NCI-H2196 (cell line): ENCODE results near the gene TSPAN10.
A peak's percentile ranks its signal among the peaks of the same experiment; 100 is the strongest.
"Not testable (repeated sequence)": the region's sequence is repeated elsewhere in the genome, so short reads cannot be mapped to it uniquely, and the experiment has no call there.

ENCODE experiments used
- DNase-seq: peaks from one replicate; lab custom pipeline; 2025; ENCODE audit not compliant: unreplicated experiment; lab: John Stamatoyannopoulos, UW

TSPAN10 gene

DNA sequence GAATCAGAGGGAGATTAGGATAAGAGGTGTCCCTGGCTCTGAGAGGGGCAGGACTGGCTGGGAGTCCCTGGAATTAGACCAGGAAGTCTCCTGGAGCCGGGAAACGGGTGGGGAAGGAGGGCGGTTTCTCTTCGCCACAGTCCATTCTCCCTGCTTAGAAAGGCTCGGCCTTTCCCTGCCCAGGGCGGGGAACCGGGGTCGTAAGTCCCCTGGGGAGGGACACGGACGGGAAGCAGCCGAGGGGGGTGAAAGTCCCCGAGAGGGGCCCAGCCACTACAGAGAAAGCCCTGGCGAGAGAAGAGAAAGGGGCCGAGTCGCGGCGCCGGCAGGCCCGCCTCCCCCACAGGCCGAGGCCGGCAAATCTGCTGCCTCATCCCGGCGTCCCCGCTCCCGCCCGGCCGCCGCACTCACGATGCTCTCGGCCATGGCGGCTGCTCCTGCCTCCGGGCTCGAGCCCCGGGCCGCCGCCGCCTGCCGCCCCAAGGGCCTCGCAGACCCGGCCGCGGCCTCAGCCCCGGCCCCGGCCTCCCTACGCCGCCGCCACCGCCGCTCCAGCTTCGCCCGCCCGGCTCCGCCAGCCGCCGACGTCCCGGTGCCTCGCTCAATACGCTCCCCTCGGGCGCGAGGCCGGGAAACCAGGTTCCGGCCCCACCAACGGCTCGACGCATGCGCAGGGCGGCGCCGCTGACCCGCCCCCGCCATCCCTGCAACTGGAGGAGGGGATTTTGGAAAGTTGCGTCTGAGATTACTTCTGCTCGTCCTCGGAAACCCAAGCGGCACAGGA, at the start of gene TSPAN10, which contains the start of gene NPLOC4:
Gene TSPAN10 (plus strand): TSS at position 692 of the 784 bp plus-strand sequence. CDS start 5,217 bp downstream, outside the sequence.
Gene NPLOC4 (minus strand): TSS at position 608 of the 784 bp plus-strand sequence. CDS start 182 bp downstream, at position 426.
- peak; percentile 95 for DNase-seq

DNA sequence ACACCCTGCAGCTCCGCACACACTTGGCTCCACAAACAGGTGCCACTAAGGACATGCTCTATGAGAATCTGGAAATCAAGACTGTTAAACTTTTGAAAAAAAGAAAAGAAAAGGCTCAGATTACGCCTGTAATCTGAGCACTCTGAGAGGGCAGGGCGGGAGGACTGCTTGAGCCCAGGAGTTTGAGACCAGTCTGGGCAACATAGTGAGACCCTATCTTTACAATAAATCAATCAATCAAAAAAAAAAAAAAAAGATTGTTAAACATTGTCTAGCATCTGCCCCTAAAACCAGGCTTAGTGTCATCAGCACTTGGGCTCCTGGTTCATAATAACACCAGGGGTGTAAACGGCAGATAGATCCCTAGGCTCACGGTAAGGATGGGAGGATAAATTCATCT, 47.4 kb upstream of the TSPAN10 start:
- DNase-seq = no peak

DNA sequence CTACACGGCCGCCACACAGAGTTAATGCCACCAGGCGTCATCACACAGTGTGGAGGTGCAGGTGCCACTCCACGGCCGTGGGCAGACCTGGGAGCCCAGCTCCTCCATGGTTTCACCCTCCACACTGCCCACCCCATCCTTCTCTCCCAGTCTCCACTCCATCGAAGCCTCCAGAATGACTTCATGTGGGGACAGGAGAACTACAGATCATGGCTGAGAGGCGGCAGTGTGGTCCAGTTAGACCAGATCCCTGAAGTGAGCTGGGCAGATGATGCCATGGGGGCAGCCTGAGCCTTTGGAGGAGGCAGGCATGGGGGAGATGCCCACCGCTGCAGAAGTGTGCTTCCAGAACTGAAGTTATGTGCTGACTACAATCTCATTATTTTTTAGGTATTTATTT, 46.9 kb upstream of the TSPAN10 start:
- DNase-seq = no peak

DNA sequence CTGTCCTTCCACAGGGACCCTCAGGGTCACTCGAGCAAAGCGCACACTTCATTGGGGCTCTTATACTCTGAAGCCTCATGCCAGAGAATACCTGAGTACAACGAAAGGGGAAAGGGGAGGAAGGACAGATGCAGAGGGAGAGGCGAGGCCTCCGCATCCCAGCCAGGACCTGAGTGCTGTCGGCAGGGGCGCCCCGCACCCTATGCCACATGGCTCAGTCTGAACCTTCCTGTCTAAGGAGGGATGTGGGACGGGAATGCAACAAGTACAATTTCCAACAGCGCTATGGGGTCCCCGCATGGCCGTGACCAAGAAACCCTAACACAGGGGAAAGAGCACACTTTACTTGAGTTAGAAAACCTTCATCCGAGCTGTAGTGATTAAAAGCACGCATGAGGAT, 45.0 kb upstream of the TSPAN10 start:
- DNase-seq = no peak

DNA sequence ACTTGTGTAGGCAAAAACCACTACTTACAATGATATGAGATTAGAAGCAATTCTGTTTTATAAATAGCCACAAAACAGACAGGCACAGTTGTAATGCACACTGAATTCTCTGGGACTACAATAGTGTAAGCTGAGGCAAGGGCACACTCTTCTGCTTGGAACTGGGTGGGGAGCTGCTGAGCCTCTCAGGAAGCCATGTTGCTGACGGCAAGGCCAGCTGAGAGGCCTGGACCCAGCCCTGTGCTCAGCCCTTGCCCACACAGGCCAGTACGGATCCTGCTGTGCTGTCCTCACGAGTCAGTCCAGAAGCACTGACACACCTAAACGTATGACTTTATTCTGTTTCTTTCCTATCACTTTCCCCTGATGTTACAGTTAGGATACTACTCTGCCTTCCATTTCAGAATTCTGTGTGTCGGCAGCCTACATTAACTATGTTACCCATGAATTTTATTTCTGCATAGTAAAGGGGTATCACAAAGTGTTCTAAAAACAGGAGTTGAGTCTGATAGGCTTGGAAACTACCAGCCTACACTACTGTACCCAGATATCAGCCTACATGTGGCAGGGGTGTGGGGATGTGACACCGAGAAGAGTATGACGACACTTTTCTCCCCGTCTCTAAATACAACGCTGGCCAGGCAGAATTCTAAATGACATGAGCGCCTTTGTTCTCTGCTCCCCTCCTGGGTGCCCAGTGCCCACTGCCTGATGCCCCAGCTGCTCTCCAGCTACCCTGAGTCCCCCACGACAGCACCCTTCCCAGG, 43.7 kb upstream of the TSPAN10 start:
- DNase-seq = no peak

DNA sequence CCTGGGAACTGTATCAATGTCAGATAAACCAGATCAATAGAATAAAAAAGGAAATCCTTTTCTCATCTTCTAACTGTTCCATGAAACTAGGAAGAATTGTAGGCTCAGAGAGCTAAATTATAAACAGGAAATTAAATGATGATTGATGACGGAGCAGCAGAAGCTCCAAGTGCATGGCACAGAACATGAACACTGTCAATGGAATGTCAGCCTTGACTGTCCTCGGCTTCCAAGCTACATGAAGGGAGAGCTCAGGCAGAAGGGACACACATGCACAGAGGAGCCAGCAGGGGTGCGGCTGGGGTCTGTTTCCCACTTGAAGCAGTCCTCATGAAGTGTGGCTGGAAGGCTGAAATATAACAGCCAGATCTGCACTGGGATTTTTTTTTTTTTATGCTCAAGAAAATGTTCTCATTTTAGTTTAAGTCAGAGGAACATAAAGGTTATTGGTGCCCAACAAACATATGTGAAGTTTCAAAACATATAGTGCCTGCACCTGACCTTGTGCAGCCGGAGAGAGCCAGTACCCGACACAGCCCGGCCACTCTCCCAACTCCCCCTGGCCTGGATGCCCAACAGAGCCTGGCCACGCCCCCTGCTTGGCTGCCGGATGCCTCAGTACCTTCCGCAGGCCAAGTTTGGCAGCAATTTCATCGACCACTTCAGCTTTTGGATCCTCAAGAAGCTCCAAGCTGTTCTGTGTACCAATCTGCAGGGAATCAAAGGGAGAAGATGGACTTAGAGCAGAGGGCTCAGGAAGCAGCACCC, 37.1 kb upstream of the TSPAN10 start:
- DNase-seq = no peak

DNA sequence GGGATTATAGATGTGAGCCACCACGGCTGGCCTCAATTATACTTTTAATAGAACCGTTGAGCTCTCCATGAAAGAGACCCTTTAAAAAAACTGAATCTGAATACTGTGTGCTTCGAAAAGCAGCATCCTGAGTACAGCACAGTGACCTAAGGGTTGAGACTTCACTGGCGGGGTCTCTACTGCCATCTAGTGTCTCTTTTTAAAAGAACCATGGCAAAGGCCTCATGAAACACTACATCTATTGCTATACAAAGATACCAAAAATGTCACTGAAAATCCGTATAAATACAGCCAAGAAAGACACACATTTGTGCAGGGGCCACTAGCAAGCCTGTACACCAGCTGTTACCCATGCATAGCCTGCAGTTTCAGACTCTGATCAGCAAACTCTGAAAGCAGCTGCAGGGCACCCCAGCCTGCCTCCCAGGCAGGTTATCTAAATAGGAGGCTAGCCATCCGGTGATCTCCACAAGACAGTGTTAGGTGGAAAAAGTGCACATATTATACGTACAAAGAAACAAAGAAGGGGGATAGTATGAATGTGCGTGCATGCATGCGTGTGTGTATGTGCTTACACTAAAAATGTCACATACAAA, 35.4 kb upstream of the TSPAN10 start:
- peak; percentile 86 for DNase-seq

DNA sequence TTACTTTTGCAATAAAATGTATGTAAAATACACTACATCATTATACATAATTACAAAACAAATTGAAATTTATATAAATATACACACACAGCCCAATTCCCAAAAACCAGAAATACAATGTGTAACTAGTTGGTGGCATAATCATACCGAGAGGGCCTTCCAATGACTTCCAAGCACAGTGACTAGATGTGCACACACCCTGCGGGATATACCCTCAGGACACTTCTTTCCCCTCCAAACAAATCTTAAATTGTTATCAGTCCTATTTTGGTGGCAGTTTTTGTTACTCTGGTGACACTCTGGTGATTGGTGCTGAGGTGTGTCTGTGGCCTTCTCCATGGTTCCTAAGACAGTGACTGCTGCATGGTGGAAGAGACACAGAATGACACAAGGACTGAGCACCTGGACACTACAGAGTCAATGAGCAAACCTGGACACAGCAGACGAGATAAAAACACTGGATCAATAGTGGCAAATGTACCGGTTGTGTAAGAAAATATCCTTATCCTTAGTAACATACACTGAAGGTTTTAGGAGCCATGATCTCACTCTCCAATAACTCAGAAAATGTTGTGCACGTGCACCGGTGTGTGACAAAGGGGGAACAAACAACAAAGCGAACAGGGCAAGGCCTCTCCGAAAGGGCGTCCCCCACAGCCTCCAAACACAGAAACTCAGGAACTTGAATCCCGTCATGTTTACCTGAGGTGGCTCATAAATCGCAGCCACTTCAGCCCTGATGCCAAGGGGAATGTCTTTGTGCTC, 33.0 kb upstream of the TSPAN10 start:
- DNase-seq = no peak

DNA sequence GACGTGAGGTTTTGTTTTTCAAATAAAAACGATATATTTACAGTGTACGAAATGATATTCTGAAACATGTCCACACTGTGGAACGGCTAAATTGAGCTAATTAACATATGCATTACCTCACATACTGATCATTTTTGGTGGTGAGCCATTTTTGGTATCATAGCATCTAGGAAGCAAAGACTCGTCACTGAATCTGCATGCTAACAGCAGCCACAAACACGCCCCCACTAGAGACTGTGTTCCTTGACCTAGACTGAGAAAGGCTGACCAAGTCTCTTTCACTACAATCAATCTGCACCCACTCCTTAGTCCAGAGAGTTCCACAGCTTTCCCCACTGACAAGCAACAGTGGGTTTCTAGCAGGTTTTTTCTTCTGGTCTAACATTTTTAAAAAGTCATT, 29.6 kb upstream of the TSPAN10 start:
- DNase-seq = no peak

DNA sequence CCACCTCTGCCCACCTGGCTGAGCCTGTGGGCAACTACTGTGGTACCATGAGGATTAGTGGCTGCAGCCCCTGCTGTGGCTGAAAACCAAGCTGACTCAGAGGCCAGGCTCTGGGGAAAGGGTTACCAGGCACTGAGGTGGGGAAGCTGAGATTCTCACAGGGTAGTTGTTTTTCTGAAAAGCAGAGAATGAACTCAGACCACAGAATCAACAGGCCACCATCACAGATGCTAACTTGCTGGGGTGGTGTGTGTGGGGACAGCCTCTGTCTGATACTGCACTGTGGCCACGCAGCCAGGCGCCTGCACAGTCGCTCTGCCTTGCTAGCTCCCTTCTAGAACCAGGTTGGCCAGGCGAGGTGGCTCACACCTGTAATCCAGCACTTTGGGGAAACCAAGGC, 28.9 kb upstream of the TSPAN10 start:
- no peak for DNase-seq

DNA sequence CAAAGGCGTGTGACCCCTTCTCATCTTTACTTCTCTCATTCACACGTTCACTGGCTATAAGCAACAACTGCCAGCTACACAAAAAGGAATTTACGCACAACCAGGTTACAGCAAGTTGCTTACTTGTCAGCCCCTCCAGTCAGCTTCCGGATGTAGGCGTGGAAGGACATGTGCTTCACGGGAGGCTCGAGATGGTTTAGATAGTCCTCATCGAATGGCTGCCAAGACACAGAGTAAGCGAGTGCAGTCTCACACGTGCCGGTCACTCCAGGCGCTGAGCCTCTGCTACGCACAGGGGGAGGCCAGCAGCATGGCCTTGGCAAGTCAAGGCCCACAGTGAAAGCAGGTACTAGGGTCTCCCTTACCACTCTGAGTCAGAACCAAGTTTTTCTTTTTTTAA, 28.4 kb upstream of the TSPAN10 start:
- no peak for DNase-seq

DNA sequence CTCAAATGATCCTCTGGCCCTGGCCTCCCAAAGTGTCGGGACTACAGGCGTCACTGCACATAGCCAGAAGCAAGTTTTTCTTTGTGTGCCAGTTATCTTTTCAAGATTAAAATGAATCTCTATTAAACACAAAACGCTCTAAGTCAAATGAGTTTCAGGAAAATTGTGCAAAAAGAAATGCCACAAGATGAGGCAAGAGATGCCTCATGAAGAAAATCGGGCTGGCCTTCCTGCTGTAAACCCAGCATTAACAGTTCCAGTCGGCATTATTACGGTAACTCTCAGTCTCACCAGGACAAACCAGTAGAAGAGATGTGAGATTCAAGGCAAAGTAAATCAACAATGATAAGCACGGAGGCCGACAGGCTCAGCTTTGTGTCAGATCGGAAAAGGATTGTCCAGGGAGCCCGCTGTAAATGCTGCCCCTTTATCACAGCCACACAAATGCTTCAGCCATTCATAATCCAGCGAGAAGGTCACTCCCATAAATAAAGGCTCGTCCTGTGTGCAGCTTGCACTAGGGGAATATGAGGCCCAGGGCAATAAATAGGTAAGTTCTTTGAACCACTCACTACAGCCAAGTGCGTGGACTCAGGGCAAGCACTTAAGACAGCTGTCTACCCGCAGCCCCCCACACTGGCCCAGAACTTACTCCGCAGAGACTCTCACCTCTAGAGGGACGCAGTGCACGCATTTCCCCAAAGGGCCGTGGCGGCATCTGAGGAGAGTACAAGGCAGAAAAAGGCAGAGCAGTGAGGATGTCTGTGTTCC, 27.3 kb upstream of the TSPAN10 start:
- DNase-seq = no peak

DNA sequence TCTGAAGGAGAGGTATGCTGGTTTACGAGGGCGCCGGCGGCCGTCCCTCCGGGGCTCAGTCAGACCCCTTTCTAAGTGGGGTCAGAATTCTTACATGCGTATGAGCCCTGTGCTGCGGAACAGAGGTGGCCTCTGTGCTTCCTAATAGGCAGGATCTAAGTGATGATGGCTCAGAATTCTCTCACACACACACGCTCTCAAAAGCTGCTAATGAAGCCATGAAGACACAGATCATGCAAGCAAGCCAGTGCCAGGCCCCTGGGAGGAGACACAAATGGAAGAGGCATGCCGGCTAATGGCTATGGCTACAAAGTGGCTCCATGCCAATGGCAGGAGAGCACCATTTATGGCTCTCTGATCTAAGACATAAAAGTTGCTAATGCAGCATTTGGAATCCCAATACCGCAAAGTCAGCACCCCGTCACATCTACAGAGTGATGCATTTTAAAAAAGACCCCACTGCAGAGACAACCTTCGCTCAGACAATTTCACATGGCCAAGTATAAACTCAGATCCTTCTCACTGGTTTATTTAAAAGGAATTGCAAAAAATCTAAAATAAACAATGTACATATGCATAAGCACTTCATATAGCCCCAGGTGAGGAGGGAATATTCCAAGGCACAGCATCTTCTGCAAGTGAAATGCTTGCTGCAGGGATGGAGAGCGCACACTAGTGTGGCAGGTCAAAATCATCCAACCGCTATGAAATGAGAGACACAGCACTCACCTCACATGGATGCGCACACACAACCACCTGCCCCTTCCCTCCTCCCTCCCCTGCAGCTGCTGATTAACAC, 24.6 kb upstream of the TSPAN10 start:
- no peak for DNase-seq

DNA sequence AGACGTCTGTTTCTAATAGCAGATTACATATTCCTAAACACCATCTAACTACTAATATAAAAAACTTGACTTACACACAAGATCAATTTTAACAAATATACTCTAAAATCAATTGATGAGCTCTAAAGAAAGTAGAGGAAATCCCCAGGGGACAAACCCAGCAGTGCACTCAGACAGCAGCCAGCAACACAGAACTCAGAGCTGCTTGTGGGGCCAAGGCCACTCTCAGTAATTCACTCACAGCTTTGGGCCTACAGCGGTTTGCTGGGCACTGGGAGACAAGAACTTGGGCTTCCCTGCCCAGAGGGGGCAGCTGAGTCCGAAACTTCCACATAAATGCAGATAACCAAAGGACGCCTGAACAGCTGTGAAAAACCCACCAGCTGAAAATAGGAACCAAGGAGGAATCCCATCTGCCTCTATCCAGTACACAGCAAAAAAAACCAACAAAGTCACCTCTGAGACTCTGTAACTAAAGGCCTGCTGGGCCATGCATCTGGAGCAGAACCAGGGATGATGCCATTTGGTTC, 21.5 kb upstream of the TSPAN10 start:
- DNase-seq = no peak

DNA sequence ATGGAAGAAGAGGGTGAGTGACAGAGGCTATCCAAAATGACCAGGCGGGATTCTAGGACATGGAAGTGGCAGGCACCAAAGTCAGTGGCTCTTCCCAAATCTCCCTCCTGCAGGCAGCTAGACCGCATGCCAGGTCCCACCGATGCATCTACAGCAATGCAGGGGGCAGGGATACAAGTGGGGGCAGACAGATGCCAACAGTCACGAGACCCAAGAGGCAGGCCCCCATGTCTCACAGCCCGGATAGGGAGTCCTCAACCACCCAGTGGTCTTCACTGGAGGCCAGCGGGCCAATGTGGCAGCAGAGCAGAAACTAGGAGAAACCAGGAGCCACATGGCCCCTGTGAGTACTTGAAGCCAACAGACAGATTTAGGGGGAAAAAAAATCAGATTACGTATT, 20.1 kb upstream of the TSPAN10 start:
- DNase-seq = no peak

DNA sequence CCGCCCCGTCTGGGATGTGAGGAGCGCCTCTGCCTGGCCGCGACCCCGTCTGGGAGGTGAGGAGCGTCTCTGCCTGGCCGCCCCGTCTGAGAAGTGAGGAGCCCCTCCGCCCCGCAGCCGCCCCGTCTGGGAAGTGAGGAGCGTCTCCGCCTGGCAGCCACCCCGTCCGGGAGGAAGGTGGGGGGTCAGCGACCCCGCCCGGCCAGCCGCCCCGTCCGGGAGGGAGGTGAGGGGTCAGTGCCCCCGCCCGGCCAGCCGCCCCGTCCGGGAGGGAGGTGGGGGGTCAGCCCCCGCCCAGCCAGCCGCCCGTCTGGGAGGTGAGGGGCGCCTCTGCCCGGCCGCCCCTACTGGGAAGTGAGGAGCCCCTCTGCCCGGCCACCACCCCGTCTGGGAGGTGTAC, 18.7 kb upstream of the TSPAN10 start:
- not testable (repeated sequence) for DNase-seq

DNA sequence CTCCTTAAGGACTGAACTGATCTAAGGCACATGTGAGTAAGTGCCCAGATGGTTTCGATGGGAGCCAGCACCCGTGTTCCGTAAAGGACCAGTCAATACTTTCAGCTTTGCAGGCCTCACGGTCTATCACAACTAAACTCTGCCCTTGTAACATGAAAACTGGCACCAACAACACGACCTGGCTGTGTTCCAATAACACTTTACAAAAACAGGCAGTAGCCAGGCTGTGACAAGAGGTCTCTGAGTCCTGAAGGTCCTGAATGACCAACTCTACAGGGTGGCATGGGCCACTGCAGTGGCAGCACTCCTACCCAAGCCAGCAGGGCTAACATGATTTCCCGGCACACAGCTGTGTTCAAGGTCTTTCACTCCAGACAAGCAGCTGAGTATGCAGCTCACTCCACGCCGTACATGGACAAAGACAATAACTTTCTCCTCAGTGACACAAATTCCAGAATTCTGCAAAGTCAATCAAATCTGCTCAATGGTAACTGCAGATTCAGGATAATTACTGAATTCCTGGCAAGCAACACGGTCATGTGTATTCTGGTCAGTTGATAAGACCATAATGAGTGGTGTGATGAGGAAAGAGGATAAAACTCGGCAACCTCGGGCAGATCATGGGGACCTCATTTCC, 15.4 kb upstream of the TSPAN10 start:
- no peak for DNase-seq

DNA sequence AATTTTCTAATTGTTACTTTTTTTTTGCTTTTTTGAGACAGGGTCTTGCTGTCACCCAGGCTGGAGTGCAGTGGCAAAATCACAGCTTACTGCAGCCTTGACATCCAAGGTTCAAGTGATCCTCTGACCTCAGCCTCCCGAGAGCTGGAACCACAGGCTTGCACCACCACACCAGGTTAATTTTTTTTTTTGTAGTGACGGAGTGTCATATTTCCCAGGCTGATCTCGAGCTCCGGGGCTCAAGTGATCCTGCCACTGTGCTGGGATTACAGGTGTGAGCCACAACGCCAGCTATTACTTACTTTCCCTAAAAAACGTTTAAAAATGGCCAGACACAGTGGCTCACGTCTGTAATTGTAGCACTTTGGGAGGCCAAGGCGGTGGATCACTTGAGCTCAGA, 6.7 kb upstream of the TSPAN10 start:
- no peak for DNase-seq
